H9 (cell line): ENCODE measurements around the gene AMOTL1. TPM values are rescaled to one million over a fixed set of nuclear protein-coding genes. Genes with fewer than 3 reads are reported as not detected.

ENCODE experiments used
- DNase-seq: peaks from one replicate; pipeline ENCODE4 v3.0.0-alpha.2; 2017
- H2AFZ ChIP-seq: one replicate; pipeline ENCODE4 v1.6.1; 2013; ENCODE audit warnings: mild to moderate bottlenecking, low read length, control low read depth, moderate library complexity
- H2AK5ac ChIP-seq: 2 replicates; pipeline ENCODE4 v1.6.1; 2013; ENCODE audit warnings: low read length, control low read depth, mixed read lengths; ENCODE audit not compliant: insufficient read length
- H2BK120ac ChIP-seq: one replicate; pipeline ENCODE4 v1.6.1; 2013; ENCODE audit warnings: low read depth, mild to moderate bottlenecking, low read length, control low read depth, inconsistent platforms; ENCODE audit not compliant: poor library complexity, severe bottlenecking
- H2BK12ac ChIP-seq: 2 replicates; pipeline ENCODE4 v1.6.1; 2013; ENCODE audit warnings: low read length, control low read depth, mixed read lengths, low read depth; ENCODE audit not compliant: insufficient read length
- H2BK15ac ChIP-seq: 2 replicates; pipeline ENCODE4 v1.6.1; 2013; ENCODE audit warnings: low read depth, low read length, control low read depth
- H2BK20ac ChIP-seq: one replicate; pipeline ENCODE4 v1.6.1; 2013; ENCODE audit warnings: low read depth, mild to moderate bottlenecking, low read length, control low read depth, inconsistent platforms; ENCODE audit not compliant: poor library complexity, severe bottlenecking
- H2BK5ac ChIP-seq: 2 replicates; pipeline ENCODE4 v1.6.1; 2013; ENCODE audit warnings: low read length, control low read depth, mixed read lengths; ENCODE audit not compliant: insufficient read length
- H3K14ac ChIP-seq: 2 replicates; pipeline ENCODE4 v1.6.1; 2013; ENCODE audit warnings: low read length, control low read depth; ENCODE audit not compliant: insufficient read depth
- H3K18ac ChIP-seq: 2 replicates; pipeline ENCODE4 v1.6.1; 2013; ENCODE audit warnings: low read depth, mild to moderate bottlenecking, mixed read lengths, low read length, control low read depth; ENCODE audit not compliant: insufficient read length
- H3K23ac ChIP-seq: 2 replicates; pipeline ENCODE4 v1.6.1; 2013; ENCODE audit warnings: low read length, control low read depth, mixed read lengths, low read depth; ENCODE audit not compliant: insufficient read length
- H3K23me2 ChIP-seq: 2 replicates; pipeline ENCODE4 v1.6.1; 2013; ENCODE audit warnings: low read depth, mild to moderate bottlenecking, mixed read lengths, low read length, control low read depth; ENCODE audit not compliant: insufficient read length, poor library complexity, severe bottlenecking
- H3K27ac ChIP-seq: 2 replicates; pipeline ENCODE4 v1.5.1; 2013; ENCODE audit warnings: low read length, control low read depth, mixed read lengths, low read depth; ENCODE audit not compliant: insufficient read length
- H3K27me3 ChIP-seq: 2 replicates; pipeline ENCODE4 v1.6.1; 2013; ENCODE audit warnings: low read length, control low read depth, inconsistent platforms; ENCODE audit not compliant: insufficient read depth
- H3K4ac ChIP-seq: 2 replicates; pipeline ENCODE4 v1.6.1; 2013; ENCODE audit warnings: low read depth, mild to moderate bottlenecking, control low read depth, inconsistent platforms, low read length, moderate library complexity
- H3K4me1 ChIP-seq: 2 replicates; pipeline ENCODE4 v1.6.1; 2013; ENCODE audit warnings: low read length, control low read depth, inconsistent platforms; ENCODE audit not compliant: insufficient read depth
- H3K4me2 ChIP-seq: 2 replicates; pipeline ENCODE4 v1.6.1; 2013; ENCODE audit warnings: low read length, control low read depth, mixed read lengths; ENCODE audit not compliant: insufficient read length, insufficient read depth
- H3K56ac ChIP-seq: 2 replicates; pipeline ENCODE4 v1.6.1; 2013; ENCODE audit warnings: low read depth, mild to moderate bottlenecking, mixed read lengths, low read length, control low read depth; ENCODE audit not compliant: insufficient read length
- H3K79me1 ChIP-seq: 2 replicates; pipeline ENCODE4 v1.6.1; 2013; ENCODE audit warnings: low read depth, mild to moderate bottlenecking, moderate library complexity, low read length, control low read depth, inconsistent platforms; ENCODE audit not compliant: insufficient read depth, poor library complexity, severe bottlenecking
- H3K79me2 ChIP-seq: 2 replicates; pipeline ENCODE4 v1.6.1; 2013; ENCODE audit warnings: low read length, control low read depth, inconsistent platforms; ENCODE audit not compliant: insufficient read depth
- H3K9ac ChIP-seq: 2 replicates; pipeline ENCODE4 v1.6.1; 2013; ENCODE audit warnings: low read length, control low read depth, mixed read lengths; ENCODE audit not compliant: insufficient read length; ENCODE audit errors: extremely low read depth
- H3K9me3 ChIP-seq: one replicate; pipeline ENCODE4 v1.6.1; 2013; ENCODE audit warnings: low read depth, low read length, inconsistent platforms; ENCODE audit not compliant: control insufficient read depth
- H3T11ph ChIP-seq: one replicate; pipeline ENCODE4 v1.6.1; 2013; ENCODE audit warnings: mild to moderate bottlenecking, low read length, control low read depth, inconsistent platforms
- H4K20me1 ChIP-seq: one replicate; pipeline ENCODE4 v1.6.1; 2013; ENCODE audit not compliant: control insufficient read depth, insufficient read length, insufficient read depth
- H4K5ac ChIP-seq: 2 replicates; pipeline ENCODE4 v1.6.1; 2013; ENCODE audit warnings: low read depth, mild to moderate bottlenecking, mixed read lengths, low read length, control low read depth; ENCODE audit not compliant: insufficient read length
- H4K8ac ChIP-seq: replicated peaks from 2 replicates; pipeline ENCODE4 v1.6.1; 2013; ENCODE audit warnings: low read length, control low read depth, mixed read lengths, low read depth; ENCODE audit not compliant: insufficient read length
- H4K91ac ChIP-seq: 2 replicates; pipeline ENCODE4 v1.6.1; 2013; ENCODE audit warnings: low read depth, mild to moderate bottlenecking, moderate library complexity, mixed read lengths, low read length, control low read depth; ENCODE audit not compliant: insufficient read length
- H3K27ac Mint-ChIP-seq, 3 experiments: 2 replicates in 2 of 3; 3 replicates in 1 of 3; pipeline ENCODE4 v1.8.0; 2020 to 2021; ENCODE audit warnings: mixed read lengths in 3 of 3, mild to moderate bottlenecking in 1 of 3, moderate library complexity in 1 of 3
- H3K27me3 Mint-ChIP-seq: 2 replicates; pipeline ENCODE4 v1.8.0; 2021; ENCODE audit warnings: low read depth, mild to moderate bottlenecking, moderate library complexity, mixed read lengths
- H3K36me3 Mint-ChIP-seq, 3 experiments: 2 replicates in 2 of 3; 3 replicates in 1 of 3; pipeline ENCODE4 v1.8.0; 2020 to 2021; ENCODE audit warnings: low read depth in 3 of 3, mixed read lengths in 3 of 3; ENCODE audit not compliant: insufficient read depth in 1 of 3
- H3K4me1 Mint-ChIP-seq, 2 experiments: 2 replicates each; pipeline ENCODE4 v1.8.0; 2020; ENCODE audit warnings: mixed read lengths in 2 of 2
- H3K4me3 Mint-ChIP-seq, 2 experiments: 2 replicates in 1 of 2; 3 replicates in 1 of 2; pipeline ENCODE4 v1.8.0; 2020 to 2021; ENCODE audit warnings: mild to moderate bottlenecking in 2 of 2, mixed read lengths in 2 of 2, moderate library complexity in 1 of 2
- H3K9me3 Mint-ChIP-seq, 2 experiments: 2 replicates in 1 of 2; 3 replicates in 1 of 2; pipeline ENCODE4 v1.8.0; 2020; ENCODE audit warnings: mild to moderate bottlenecking in 2 of 2, mixed read lengths in 2 of 2, moderate library complexity in 1 of 2
- WGBS: extraction: QIAGEN DNeasy Blood & Tissue Kit; methylation state at CpG from one replicate; pipeline ENCODE4 v1.1.7; 2013; ENCODE audit warnings: missing lambda C conversion rate, low lambda C conversion rate, mixed read lengths; ENCODE audit not compliant: insufficient read length; ENCODE audit errors: extremely low coverage; 5-methylcytosine and 5-hydroxymethylcytosine counted together
- total RNA-seq: library from RNA; stranded (reverse); gene quantifications from 2 replicates; pipeline ENCODE4 v1.2.1, GENCODE V29; 2021
- TF ChIP-seq, protein P1 (sequence below): fragments of 200-600 bp; sonication (generic); conservative IDR thresholded peaks from 3 replicates; pipeline ENCODE4 v1.8.0; 2021; ENCODE audit warnings: antibody characterized with exemption, mild to moderate bottlenecking

Gene AMOTL1
- total RNA-seq, 1 experiment from 2014 or later = 18.5 TPM

DNA sequence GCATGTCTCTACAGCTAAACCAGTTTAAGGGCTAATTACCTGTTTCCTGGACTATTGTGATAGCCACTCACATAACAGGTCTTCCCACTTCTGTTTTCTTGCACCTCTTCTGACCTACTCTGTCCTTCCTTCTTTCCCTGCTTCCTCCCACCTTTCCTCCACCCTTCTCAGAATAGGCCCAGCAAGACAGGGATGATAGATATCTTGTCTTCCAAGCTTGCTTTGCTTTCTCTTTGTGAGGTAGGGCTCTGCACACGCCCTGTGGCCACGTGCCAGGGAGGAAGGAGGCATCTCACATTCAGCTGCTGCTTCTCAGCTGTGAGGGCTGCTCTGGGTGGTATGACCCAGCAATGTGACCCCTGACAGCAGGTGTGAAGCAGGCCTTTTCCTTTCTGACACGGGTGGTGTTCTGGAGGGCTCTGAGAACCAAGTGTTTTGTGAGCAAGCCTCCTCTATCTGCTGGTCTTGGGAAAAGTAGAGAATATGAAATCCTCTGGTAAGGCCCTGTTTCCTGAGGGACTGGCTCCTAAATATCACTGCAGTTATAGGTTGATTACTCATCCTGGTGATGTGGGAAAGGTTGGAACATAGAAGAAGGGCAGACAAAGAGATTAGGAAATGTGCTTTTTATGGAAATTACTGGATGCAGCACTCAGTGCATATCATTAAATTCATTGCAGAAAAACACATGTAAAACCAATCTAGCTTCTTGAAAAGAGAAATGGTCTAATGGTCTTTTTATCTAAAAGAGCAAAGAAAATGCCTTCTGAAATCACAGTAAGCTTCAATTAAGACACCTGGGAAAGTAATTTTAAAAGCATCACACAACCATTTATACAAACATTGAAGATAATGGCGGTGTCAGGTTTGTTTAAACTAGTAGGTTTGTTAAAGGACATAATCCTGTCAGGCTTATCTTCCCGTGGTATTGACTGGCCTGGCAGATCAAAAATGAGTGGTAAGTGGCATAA, 8.5 kb downstream of the AMOTL1 start:
- Histone ChIP-seq H3K9ac (no peak overlapping the region), H4K8ac (no peak overlapping the region), H3K18ac (no peak overlapping the region), H4K5ac (no peak overlapping the region), H3K14ac (0 out of 2 replicates have a peak overlapping the region, but pooled peaks have one; percentile 14), H2BK20ac (no peak overlapping the region), H2AFZ (no peak overlapping the region), H2BK12ac (no peak overlapping the region), H2AK5ac (no peak overlapping the region), H3K4me2 (no peak overlapping the region), H4K20me1 (no peaks in the 10 kb centered on the region), H3K9me3 (no peaks in the 10 kb centered on the region), H2BK15ac (no peak overlapping the region), H3K56ac (no peak overlapping the region), H2BK5ac (no peak overlapping the region), H3T11ph (no peak overlapping the region), H4K91ac (no peak overlapping the region), H3K23ac (no peak overlapping the region), H3K27ac (no peak overlapping the region), H3K79me1 (peaks cover 3% of the 10 kb centered on the region), H3K27me3 (no peaks in the 10 kb centered on the region), H3K4me1 (peaks cover 9% of the 10 kb centered on the region), H2BK120ac (no peak overlapping the region), H3K4ac (no peak overlapping the region), H3K79me2 (peaks cover 7% of the 10 kb centered on the region; the same call in 1 of the 2 replicates), H3K23me2 (no peaks in the 10 kb centered on the region)
- Mint-ChIP-seq H3K27ac (no peak overlapping the region; a peak in 2 of 7 replicates), H3K4me1 (peaks cover 23 to 26% of the 10 kb centered on the region in 2 experiments), H3K27me3 (no peaks in the 10 kb centered on the region), H3K9me3 (peaks cover 0 to 2% of the 10 kb centered on the region in 2 experiments; a peak in 3 of 5 replicates), H3K36me3 (peaks cover 0 to 6% (median 4%) of the 10 kb centered on the region in 3 experiments; a peak in 3 of 7 replicates), H3K4me3 (no peak overlapping the region)
- DNase-seq = no peak
- TF ChIP-seq, protein P1, sequence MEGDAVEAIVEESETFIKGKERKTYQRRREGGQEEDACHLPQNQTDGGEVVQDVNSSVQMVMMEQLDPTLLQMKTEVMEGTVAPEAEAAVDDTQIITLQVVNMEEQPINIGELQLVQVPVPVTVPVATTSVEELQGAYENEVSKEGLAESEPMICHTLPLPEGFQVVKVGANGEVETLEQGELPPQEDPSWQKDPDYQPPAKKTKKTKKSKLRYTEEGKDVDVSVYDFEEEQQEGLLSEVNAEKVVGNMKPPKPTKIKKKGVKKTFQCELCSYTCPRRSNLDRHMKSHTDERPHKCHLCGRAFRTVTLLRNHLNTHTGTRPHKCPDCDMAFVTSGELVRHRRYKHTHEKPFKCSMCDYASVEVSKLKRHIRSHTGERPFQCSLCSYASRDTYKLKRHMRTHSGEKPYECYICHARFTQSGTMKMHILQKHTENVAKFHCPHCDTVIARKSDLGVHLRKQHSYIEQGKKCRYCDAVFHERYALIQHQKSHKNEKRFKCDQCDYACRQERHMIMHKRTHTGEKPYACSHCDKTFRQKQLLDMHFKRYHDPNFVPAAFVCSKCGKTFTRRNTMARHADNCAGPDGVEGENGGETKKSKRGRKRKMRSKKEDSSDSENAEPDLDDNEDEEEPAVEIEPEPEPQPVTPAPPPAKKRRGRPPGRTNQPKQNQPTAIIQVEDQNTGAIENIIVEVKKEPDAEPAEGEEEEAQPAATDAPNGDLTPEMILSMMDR = no peak
- no CpG with 5 or more reads among the region's 5 CpGs for WGBS
